ENCODE data around the gene TSPEAR. TPM values are rescaled to one million over a fixed set of nuclear protein-coding genes. Genes with fewer than 3 reads are reported as not detected.

TSPEAR gene
- polyA plus RNA-seq, 1 of the 3 experiments (the other 2 are of a cell fraction) = 0.08 TPM

DNA sequence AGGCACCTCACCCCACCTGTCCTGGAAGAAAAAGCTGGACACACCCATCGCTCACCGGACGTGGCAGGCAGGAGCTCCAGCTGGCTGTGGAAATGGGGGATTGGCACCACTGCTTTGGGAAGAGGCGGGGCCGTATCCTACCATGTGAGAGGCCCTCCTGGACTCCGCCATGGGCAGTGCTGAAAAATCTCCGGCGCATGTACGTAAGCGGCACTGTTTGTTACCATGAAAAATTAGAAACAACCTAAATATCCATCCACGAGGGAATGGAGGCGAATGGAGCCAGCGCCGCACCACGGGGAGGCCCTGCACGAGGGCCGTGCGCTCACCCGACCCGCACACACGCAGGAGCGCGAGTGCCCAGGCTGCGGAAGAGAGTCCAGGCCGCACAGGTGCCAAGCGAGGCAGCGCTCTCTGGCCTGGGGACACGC is 96.4 kb downstream of the TSPEAR start:
- CTCF ChIA-PET = no interaction called here
- no peak overlapping the region for H3K27ac ChIP-seq (ENCODE audit: low read depth in 2 of 2, low read length in 1 of 2)
- TF ChIP-seq SIN3A (IDR thresholded peaks at IDR 0.05; ENCODE audit: borderline replicate concordance, low read depth, low read length) (no peak), YY1 (IDR thresholded peaks at IDR 0.05; ENCODE audit: low read depth) (no peak), ELF1 (IDR thresholded peaks at IDR 0.05) (no peak), RXRA (IDR thresholded peaks at IDR 0.05; ENCODE audit: borderline replicate concordance, low read depth) (no peak), TCF12 (IDR thresholded peaks at IDR 0.05) (no peak), TEAD4 (IDR thresholded peaks at IDR 0.05; ENCODE audit: borderline replicate concordance, insufficient read depth) (no peak), NFIC (IDR thresholded peaks at IDR 0.05; ENCODE audit: borderline replicate concordance) (no peak), MXI1 (IDR thresholded peaks at IDR 0.05; ENCODE audit: low read depth, low read length) (no peak), FOXM1 (IDR thresholded peaks at IDR 0.05; ENCODE audit: low read depth) (no peak), MEF2A (IDR thresholded peaks at IDR 0.05; ENCODE audit: borderline replicate concordance, low read depth) (no peak), GATA2 (CRISPR knock-in tag; IDR thresholded peaks at IDR 0.05) (no peak)
- TF ChIP-seq, protein P1, sequence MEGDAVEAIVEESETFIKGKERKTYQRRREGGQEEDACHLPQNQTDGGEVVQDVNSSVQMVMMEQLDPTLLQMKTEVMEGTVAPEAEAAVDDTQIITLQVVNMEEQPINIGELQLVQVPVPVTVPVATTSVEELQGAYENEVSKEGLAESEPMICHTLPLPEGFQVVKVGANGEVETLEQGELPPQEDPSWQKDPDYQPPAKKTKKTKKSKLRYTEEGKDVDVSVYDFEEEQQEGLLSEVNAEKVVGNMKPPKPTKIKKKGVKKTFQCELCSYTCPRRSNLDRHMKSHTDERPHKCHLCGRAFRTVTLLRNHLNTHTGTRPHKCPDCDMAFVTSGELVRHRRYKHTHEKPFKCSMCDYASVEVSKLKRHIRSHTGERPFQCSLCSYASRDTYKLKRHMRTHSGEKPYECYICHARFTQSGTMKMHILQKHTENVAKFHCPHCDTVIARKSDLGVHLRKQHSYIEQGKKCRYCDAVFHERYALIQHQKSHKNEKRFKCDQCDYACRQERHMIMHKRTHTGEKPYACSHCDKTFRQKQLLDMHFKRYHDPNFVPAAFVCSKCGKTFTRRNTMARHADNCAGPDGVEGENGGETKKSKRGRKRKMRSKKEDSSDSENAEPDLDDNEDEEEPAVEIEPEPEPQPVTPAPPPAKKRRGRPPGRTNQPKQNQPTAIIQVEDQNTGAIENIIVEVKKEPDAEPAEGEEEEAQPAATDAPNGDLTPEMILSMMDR (IDR thresholded peaks at IDR 0.05) = no peak
- TF ChIP-seq, protein P2, sequence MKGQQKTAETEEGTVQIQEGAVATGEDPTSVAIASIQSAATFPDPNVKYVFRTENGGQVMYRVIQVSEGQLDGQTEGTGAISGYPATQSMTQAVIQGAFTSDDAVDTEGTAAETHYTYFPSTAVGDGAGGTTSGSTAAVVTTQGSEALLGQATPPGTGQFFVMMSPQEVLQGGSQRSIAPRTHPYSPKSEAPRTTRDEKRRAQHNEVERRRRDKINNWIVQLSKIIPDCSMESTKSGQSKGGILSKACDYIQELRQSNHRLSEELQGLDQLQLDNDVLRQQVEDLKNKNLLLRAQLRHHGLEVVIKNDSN (IDR thresholded peaks at IDR 0.05; ENCODE audit: borderline replicate concordance, low read depth) = no peak
- TF ChIP-seq, protein P3, sequence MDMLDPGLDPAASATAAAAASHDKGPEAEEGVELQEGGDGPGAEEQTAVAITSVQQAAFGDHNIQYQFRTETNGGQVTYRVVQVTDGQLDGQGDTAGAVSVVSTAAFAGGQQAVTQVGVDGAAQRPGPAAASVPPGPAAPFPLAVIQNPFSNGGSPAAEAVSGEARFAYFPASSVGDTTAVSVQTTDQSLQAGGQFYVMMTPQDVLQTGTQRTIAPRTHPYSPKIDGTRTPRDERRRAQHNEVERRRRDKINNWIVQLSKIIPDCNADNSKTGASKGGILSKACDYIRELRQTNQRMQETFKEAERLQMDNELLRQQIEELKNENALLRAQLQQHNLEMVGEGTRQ (IDR thresholded peaks at IDR 0.05; ENCODE audit: borderline replicate concordance, low read depth, low read length) = no peak
- no peaks in the 10 kb centered on the region for H3K4me1 ChIP-seq (ENCODE audit: control insufficient read depth in 1 of 2, insufficient read depth in 2 of 2, low read depth in 1 of 2, low read length in 1 of 2)
- H3K27me3 ChIP-seq (ENCODE audit: insufficient read depth) = peaks cover 49% of the 10 kb centered on the region
- H3K9me3 ChIP-seq = peaks cover 6% of the 10 kb centered on the region; the same call in 1 of the 2 replicates
- no peaks in the 10 kb centered on the region for H3K79me2 ChIP-seq (ENCODE audit: insufficient read depth)
- H3F3A ChIP-seq (replicated peaks; ENCODE audit: insufficient read depth) = no peaks in the 10 kb centered on the region
- WGBS (ENCODE audit: low lambda C conversion rate) = 47% methylated on average over 21 of the region's 28 CpGs
- no peak overlapping the region for H2AFZ ChIP-seq (ENCODE audit: low read depth)
- DNase-seq = no peak
- no peak overlapping the region for H3K4me2 ChIP-seq
- H3K9ac ChIP-seq = no peak overlapping the region
- H3K4me3 ChIP-seq (ENCODE audit: low read depth in 2 of 2, low read length in 1 of 2) = no peak overlapping the region
- H3K9me2 ChIP-seq = no peaks in the 10 kb centered on the region
- no peaks in the 10 kb centered on the region for H4K20me1 ChIP-seq (ENCODE audit: insufficient read depth)
- H3K36me3 ChIP-seq (replicated peaks in 1 of 2; ENCODE audit: control insufficient read depth in 1 of 2, insufficient read depth in 2 of 2, low read length in 1 of 2) = no peaks in the 10 kb centered on the region
- POLR2A ChIA-PET = interaction anchor here (0.6 kb wide), 1 partner anchor 259 kb away, joined by 4 read pairs; the partner anchor contains the start of gene PTTG1IP

DNA sequence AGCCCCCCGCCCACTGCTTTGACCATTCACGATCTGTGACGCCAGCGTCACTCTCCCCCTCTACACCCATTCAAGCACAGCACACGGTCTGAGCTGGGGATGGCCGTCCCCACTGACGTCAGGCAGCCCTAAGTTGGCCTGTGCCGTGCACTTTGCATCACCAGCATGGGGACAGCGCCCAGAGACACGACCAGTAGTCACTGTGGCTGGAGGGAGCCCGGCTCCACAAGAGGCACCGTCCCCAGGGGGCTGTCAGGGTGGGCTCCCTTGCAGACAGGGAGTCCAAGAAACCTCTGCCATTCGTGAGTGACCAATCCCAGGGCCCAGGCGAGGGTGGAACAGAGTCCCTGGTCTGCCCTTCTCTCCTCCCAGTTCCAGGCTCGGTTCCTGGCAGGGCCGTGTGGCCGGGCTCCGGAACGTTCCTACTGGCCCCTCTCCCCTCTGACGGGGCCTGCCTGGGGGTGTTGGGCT is 97.2 kb downstream of the TSPEAR start:
- CTCF ChIA-PET = no interaction called here
- Histone ChIP-seq H3K4me1 (ENCODE audit: control insufficient read depth in 1 of 2, insufficient read depth in 2 of 2, low read depth in 1 of 2, low read length in 1 of 2) (no peaks in the 10 kb centered on the region), H3K4me3 (ENCODE audit: low read depth in 2 of 2, low read length in 1 of 2) (no peak overlapping the region), H3F3A (replicated peaks; ENCODE audit: insufficient read depth) (no peaks in the 10 kb centered on the region), H3K9me2 (no peaks in the 10 kb centered on the region), H3K79me2 (ENCODE audit: insufficient read depth) (no peaks in the 10 kb centered on the region), H2AFZ (ENCODE audit: low read depth) (no peak overlapping the region), H3K27me3 (ENCODE audit: insufficient read depth) (peaks cover 49% of the 10 kb centered on the region), H4K20me1 (ENCODE audit: insufficient read depth) (no peaks in the 10 kb centered on the region), H3K9ac (no peak overlapping the region), H3K27ac (ENCODE audit: low read depth in 2 of 2, low read length in 1 of 2) (no peak overlapping the region), H3K9me3 (no peaks in the 10 kb centered on the region), H3K4me2 (no peak overlapping the region), H3K36me3 (replicated peaks in 1 of 2; ENCODE audit: control insufficient read depth in 1 of 2, insufficient read depth in 2 of 2, low read length in 1 of 2) (no peaks in the 10 kb centered on the region)
- 12% methylated on average over 13 of the region's 20 CpGs for WGBS (ENCODE audit: low lambda C conversion rate)
- no peak for DNase-seq
- POLR2A ChIA-PET = no interaction called here
- no peak for TF ChIP-seq RFX5 (IDR thresholded peaks at IDR 0.05; ENCODE audit: low read length)
- TF ChIP-seq, protein P2 (IDR thresholded peaks at IDR 0.05; ENCODE audit: borderline replicate concordance, low read depth) = no peak
- no peak for TF ChIP-seq FOSL2 (IDR thresholded peaks at IDR 0.05; ENCODE audit: borderline replicate concordance, low read depth)
- TF ChIP-seq, protein P3 (IDR thresholded peaks at IDR 0.05; ENCODE audit: borderline replicate concordance, low read depth, low read length) = no peak
- TF ChIP-seq RCOR1 (IDR thresholded peaks at IDR 0.05; ENCODE audit: low read length) = no peak
- no peak for TF ChIP-seq EP300 (IDR thresholded peaks at IDR 0.05; ENCODE audit: borderline replicate concordance in 1 of 2, low read depth in 1 of 2, low read length in 1 of 2)
- TF ChIP-seq ELF1 (IDR thresholded peaks at IDR 0.05) = no peak
- TF ChIP-seq, protein P4, sequence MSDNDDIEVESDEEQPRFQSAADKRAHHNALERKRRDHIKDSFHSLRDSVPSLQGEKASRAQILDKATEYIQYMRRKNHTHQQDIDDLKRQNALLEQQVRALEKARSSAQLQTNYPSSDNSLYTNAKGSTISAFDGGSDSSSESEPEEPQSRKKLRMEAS (IDR thresholded peaks at IDR 0.05; ENCODE audit: low read depth) = no peak
- no peak for TF ChIP-seq FOXJ3 (CRISPR knock-in tag; IDR thresholded peaks at IDR 0.05)
- TF ChIP-seq, protein P5, sequence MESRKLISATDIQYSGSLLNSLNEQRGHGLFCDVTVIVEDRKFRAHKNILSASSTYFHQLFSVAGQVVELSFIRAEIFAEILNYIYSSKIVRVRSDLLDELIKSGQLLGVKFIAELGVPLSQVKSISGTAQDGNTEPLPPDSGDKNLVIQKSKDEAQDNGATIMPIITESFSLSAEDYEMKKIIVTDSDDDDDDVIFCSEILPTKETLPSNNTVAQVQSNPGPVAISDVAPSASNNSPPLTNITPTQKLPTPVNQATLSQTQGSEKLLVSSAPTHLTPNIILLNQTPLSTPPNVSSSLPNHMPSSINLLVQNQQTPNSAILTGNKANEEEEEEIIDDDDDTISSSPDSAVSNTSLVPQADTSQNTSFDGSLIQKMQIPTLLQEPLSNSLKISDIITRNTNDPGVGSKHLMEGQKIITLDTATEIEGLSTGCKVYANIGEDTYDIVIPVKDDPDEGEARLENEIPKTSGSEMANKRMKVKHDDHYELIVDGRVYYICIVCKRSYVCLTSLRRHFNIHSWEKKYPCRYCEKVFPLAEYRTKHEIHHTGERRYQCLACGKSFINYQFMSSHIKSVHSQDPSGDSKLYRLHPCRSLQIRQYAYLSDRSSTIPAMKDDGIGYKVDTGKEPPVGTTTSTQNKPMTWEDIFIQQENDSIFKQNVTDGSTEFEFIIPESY (IDR thresholded peaks at IDR 0.05; ENCODE audit: borderline replicate concordance, low read depth) = no peak

Measured in SK-N-SH (cell line).